Endothelial cell of umbilical vein (primary cell): Measurements from ENCODE around the gene ACTA2.

Experiments used
- EZH2 ChIP-seq: IDR thresholded peaks from 2 replicates; pipeline ENCODE4 v1.6.1; 2012; ENCODE audit warnings: borderline replicate concordance, low read depth, mild to moderate bottlenecking, moderate library complexity, low read length, inconsistent platforms; ENCODE audit not compliant: severe bottlenecking
- POLR2A ChIP-seq: IDR thresholded peaks from 2 replicates; pipeline ENCODE4 v1.6.1; 2012; ENCODE audit warnings: low read depth, mild to moderate bottlenecking, control low read depth, low read length
- TF ChIP-seq, protein P1 (sequence below), 2 donors: IDR thresholded peaks; 1 replicate in 1 of 2; 2 replicates in 1 of 2; pipeline ENCODE4 v1.5.1; 2011; ENCODE audit warnings: low read length in 2 of 2, mild to moderate bottlenecking in 2 of 2, moderate library complexity in 2 of 2, control low read depth in 1 of 2, inconsistent platforms in 1 of 2, low read depth in 1 of 2; ENCODE audit not compliant: insufficient read depth in 1 of 2; ENCODE audit errors: extremely low read depth in 1 of 2

DNA sequence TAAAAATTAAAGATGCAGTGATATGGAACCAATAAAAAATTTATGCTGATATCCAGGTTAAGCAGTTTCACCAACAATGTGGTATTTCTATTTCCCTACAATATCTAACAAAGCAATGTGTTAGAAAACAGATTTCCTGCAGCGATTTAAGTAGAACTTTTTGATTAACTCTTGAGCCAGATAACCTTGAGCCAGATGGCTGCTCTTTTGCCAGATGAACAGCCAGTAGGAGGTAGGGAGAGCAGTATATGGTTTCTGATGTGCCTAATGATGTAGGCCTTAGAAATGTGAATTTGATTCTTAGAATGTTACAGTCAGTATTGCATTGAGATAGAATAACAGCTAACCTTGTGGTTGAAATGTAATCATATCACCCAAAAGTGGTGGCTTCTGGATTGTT is 41.5 kb downstream of the ACTA2 start:
- TF ChIP-seq POLR2A (no peak), EZH2 (no peak)
- TF ChIP-seq, protein P1, sequence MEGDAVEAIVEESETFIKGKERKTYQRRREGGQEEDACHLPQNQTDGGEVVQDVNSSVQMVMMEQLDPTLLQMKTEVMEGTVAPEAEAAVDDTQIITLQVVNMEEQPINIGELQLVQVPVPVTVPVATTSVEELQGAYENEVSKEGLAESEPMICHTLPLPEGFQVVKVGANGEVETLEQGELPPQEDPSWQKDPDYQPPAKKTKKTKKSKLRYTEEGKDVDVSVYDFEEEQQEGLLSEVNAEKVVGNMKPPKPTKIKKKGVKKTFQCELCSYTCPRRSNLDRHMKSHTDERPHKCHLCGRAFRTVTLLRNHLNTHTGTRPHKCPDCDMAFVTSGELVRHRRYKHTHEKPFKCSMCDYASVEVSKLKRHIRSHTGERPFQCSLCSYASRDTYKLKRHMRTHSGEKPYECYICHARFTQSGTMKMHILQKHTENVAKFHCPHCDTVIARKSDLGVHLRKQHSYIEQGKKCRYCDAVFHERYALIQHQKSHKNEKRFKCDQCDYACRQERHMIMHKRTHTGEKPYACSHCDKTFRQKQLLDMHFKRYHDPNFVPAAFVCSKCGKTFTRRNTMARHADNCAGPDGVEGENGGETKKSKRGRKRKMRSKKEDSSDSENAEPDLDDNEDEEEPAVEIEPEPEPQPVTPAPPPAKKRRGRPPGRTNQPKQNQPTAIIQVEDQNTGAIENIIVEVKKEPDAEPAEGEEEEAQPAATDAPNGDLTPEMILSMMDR (IDR thresholded peaks at IDR 0.05; ENCODE audit: extremely low read depth in 1 of 2, insufficient read depth in 1 of 2, low read depth in 1 of 2, low read length in 2 of 2), result no peak
